HG02840 (cell line): ENCODE results near the gene SKP1.

ENCODE experiments used
- ATAC-seq: cut with Tn5 transposase; IDR thresholded peaks from one replicate; pipeline ENCODE4 v1.9.1; 2021; ENCODE audit warnings: mild to moderate bottlenecking, moderate library complexity, moderate number of reproducible peaks; ENCODE audit not compliant: unreplicated experiment, low FRiP score

The SKP1 gene

DNA sequence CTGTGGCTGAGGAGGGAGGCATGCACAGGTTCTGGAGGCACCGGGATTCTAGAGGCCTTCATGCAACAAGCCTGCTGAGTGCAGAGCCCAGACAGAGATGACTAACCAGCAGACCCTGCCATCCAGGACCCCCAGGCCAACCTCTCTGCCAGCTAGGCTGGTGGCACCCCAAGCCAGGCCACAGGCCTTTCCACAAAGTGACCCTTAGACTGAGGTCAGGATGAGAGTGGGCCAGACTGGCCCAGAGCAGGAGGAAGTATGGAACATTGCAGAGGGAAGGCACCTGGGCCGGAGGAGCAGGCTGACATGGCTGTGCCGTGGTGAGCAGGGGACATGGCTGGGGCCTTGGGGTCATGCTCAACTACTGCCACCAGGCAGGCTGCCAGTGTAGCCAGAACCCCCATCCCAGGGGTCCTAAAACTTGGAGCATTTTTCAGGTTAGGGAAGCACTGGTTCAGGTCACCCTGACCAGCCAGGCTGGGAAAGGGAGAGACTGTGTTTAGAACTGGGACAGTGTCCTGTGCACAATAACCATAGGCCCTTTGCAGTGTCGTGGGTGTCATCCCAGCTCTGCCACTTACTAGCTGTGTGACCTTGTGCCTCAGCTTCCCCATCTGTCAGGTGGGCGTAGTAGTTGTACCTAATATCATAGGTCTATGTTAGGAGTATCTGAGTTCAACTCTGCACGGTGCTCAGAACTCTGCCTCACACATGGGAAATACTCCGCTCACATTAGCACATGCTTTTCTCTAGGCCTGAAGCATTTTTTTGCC is 45.0 kb downstream of the SKP1 start:
- ATAC-seq, result no peak

GRCh38 chr5:134131165-134131564 is 45.6 kb downstream of the SKP1 start:
- ATAC-seq, result no peak

DNA sequence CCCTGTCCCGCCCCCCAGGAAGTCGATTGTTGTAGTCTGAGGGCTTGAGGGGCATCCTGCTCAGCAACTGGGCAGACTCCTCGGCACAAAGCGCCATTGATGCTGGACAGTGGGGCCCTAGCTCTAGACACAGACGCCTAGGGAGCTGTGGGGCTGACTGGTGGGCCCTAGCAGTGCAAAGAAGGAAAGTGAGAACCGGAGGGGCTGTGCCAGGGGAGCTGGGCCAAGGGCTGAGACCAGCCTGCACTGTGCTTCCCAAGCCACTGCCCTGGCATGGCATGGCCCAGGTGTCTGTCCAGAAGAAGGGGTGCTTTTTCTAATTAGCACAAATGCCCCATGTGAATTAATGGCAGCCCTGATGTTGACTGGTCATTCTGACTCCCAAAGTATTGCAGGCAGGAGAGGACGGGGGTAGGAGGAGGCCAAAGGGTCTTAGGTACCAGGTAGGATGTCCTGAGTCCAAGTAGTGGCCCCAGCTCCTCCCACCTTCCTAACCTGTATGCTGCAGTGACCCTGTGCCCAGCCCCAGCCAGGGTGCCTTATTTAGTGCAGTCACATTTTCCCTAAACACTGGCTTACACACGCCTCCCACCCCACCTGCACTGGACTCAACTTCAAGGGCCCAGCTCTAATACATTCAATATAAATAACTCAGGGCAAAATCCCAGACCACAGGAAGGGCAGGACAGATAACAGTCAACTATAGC is 46.4 kb downstream of the SKP1 start:
- ATAC-seq, result no peak

GRCh38 chr5:134129411-134130238 is 47.1 kb downstream of the SKP1 start:
- ATAC-seq, result no peak

DNA sequence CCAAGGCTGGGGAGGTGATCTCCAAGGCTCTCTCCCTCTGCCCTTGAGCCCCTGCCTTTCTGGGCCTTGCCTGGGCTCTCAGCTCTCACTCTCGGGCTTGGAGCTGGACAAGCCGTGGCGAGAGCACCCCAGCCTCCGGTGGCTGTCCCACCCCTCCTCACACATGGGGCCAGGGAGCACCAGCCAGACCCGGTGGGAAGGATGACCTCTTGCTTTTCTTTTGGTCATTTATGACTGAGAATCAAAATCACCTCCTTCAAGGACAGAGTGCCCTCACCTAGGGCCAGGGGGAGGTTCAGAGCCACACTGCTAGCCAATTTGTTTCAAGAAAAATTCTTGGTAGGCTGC is 48.1 kb downstream of the SKP1 start:
- ATAC-seq, result no peak

DNA sequence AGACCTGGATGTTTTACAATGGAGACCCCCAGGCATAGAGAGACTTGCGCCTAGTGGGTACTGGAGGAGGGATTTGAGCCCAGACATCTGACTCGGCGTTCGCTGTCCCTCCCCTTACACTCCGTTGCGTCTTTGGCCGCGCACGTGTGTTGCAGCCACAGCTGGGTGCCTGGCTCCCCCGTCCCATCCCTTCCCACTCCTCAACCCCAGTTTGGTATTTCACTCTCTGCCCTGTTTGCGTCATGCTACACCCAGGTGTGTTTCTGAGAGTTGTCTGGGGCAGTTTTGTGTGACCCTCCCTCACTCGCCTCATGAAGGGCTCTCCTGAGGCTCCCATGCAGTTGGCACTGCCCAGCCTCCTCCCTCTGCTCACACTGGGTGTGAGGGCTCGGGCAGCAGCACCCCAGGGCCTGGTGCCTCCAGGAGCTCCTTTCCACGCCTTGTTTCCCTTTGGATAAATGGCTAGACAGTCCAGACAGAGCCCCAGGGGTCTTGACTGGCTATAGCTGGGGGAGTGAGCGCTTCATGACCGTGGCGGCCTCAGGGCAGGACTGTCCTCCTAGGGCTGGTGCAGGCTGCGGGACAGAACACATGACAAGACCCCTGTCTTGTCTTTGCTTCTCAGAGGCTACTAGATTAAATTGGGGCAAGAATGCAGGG is 48.6 kb downstream of the SKP1 start:
- ATAC-seq, result no peak

- ATAC-seq, result no peak
Observed at GRCh38 chr5:134127376-134127861, 49.3 kb downstream of the SKP1 start.

GRCh38 chr5:134125039-134126015 is 51.4 kb downstream of the SKP1 start:
- no peak for ATAC-seq

DNA sequence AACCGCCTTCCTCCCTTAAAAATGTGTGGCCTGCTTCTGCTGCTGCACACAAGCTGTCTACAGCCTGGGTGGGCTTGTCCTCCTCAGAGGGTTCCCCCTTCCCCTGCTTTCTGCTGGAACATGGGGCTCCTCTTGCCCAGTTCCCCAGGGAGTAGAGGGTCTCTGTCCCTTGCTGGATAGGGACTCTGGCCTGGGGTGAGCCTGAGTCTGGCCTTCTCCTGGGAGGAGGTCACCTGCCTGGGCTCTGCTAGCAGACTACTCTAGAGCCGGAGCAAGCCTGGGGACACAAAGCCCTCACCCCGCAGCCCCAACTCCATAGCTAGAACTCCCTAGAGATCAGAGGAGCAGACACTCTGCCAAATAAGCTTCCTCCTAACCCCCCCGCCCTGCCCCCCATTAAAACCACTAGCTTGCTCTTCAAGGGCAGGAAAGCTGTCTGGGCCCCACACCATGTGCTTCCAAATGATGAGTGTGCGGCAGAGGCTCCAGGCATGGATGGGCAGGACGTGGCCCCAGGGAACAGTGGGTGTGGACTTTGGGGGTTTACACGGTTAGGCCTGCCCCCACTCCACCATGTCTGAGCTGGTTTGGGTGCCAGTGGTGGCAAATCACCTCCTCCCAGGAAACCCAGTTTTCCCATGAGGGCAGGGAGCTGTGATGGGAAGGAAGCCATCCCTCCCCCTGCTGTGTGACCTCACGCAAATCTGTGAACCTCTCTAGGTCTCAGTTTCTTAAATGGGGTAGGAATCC is 52.3 kb downstream of the SKP1 start:
- ATAC-seq, result no peak

GRCh38 chr5:134123360-134123759 is 53.4 kb downstream of the SKP1 start:
- no peak for ATAC-seq

DNA sequence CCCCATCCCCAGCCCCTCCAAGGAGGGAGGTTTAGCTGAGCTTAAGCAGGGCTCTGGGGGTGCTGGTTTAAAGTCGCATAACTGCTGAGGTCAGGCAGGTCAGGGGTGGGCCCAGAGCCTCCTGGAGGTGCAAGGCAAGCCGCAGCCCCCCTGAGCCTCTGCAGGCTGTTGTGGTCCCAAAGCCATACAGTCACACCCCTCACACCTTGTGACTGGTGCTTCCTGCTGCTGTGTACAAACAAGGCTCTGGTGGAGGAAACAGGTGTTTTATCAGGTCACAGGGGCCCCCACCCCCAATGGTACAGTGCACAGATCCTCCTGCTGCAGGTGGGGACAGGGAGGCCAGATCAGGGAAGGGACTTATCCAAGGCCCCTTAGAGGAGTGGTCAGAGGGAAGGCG is 54.2 kb downstream of the SKP1 start:
- no peak for ATAC-seq

DNA sequence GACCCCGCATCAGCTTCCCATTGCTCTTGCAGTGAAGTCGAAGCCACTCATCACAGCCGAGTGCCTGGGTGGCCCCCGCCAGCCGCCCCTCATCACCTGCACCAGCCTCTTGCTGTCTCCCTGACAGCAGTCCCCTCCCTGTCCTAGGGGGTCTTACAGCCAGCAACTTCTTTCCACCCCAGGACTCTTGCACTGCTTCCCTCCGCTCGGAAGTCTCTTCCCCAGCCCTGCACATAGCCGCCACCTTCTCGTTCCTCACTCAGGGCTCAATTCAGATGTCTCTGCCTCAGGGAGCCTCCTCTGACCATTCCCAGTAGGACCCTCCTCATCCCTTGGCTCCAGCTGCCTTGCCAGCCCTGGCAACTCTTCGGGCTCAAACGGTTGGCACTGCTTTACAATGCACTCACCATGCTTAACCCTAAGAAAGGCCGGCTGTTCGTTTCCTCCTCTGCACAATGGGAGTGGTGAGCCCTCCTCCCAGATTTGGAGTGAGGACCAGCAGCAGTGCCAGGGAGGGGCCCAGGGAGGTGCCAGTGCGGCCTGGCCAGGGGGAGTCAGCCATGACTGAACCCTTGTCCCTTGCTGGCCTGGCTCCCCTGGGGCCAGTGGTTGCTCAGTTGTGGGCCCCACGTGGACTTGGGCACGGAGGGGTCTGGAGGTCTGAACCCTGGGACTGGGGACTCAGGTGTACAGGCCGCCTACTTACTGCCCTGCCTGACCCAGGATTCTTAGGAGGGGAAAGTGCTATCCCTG is 56.2 kb downstream of the SKP1 start:
- no peak for ATAC-seq

- no peak for ATAC-seq
Observed at GRCh38 chr5:134119720-134120119, 57.0 kb downstream of the SKP1 start.

- no peak for ATAC-seq
Observed at GRCh38 chr5:134118212-134118835, 58.4 kb downstream of the SKP1 start.

GRCh38 chr5:134116789-134117761 is 59.7 kb downstream of the SKP1 start:
- ATAC-seq, result no peak

- ATAC-seq, result no peak
Observed at GRCh38 chr5:134116286-134116685, 60.5 kb downstream of the SKP1 start.

- no peak for ATAC-seq
Observed at GRCh38 chr5:134115806-134116175, 61.0 kb downstream of the SKP1 start.
